ENCODE results near the gene RFT1.
A peak's percentile ranks its signal among the peaks of the same experiment; 100 is the strongest.

The RFT1 gene

GRCh38 chr3:53122255-53122932 lies 7.8 kb downstream of the RFT1 start:
- no peak for DNase-seq

GRCh38 chr3:53120336-53120735 lies 9.9 kb downstream of the RFT1 start:
- no peak for DNase-seq

GRCh38 chr3:53116956-53117355 lies 13.3 kb downstream of the RFT1 start:
- no peak for DNase-seq

GRCh38 chr3:53114412-53115074 lies 15.7 kb downstream of the RFT1 start:
- no peak for DNase-seq

GRCh38 chr3:53114011-53114400 lies 16.2 kb downstream of the RFT1 start:
- DNase-seq, result peak; percentile 84

GRCh38 chr3:53113293-53114010 lies 16.8 kb downstream of the RFT1 start:
- DNase-seq, result no peak

GRCh38 chr3:53111822-53112221 lies 18.4 kb downstream of the RFT1 start:
- DNase-seq, result no peak

GRCh38 chr3:53109891-53110771 lies 20.1 kb downstream of the RFT1 start:
- DNase-seq, result peak; percentile 70

- no peak for DNase-seq
These were observed 21.0 kb downstream of the RFT1 start for GRCh38 chr3:53109190-53109589.

GRCh38 chr3:53104762-53105161 lies 25.5 kb downstream of the RFT1 start:
- DNase-seq, result no peak

GRCh38 chr3:53103397-53104296 lies 26.6 kb downstream of the RFT1 start:
- DNase-seq, result no peak

GRCh38 chr3:53102601-53103147 lies 27.6 kb downstream of the RFT1 start:
- no peak for DNase-seq

- no peak for DNase-seq
These were observed 28.3 kb downstream of the RFT1 start for GRCh38 chr3:53101956-53102355.

- no peak for DNase-seq
These were observed 29.3 kb downstream of the RFT1 start for GRCh38 chr3:53100818-53101466.

- no peak for DNase-seq
These were observed 32.3 kb downstream of the RFT1 start for GRCh38 chr3:53097887-53098286.

- DNase-seq, result no peak
These were observed 37.3 kb downstream of the RFT1 start for GRCh38 chr3:53092942-53093341.

- DNase-seq, result no peak
These were observed 38.0 kb downstream of the RFT1 start for GRCh38 chr3:53092216-53092615.

- DNase-seq, result no peak
These were observed 39.2 kb downstream of the RFT1 start for GRCh38 chr3:53091011-53091410.

- DNase-seq, result no peak
These were observed 40.7 kb downstream of the RFT1 start for GRCh38 chr3:53089511-53089910.

GRCh38 chr3:53085476-53085875 lies 44.8 kb downstream of the RFT1 start:
- DNase-seq, result peak; percentile 2

All from right hindlimb (tissue), 1 donor.